GM23338 (cell line): ENCODE measurements around the gene HP.

Experiments
- CREB1 ChIP-seq: fragments of 250-450 bp; sonication (Bioruptor Pico); IDR thresholded peaks from 2 replicates; pipeline ENCODE4 v1.5.0; 2020; ENCODE audit warnings: low read depth, mild to moderate bottlenecking, moderate library complexity
- CTCF ChIP-seq, 2 experiments: fragments of 200-600 bp in 1 of 2; sonication (generic) in 1 of 2; conservative IDR thresholded peaks; 2 replicates each; pipeline versions ENCODE4 v1.5.1 to v1.6.1; 2016 to 2017; ENCODE audit warnings: antibody characterized with exemption in 2 of 2, low read depth in 2 of 2, mild to moderate bottlenecking in 2 of 2, moderate library complexity in 1 of 2
- ETS1 ChIP-seq: IDR thresholded peaks from 2 replicates; pipeline ENCODE4 v1.6.1; 2016; ENCODE audit warnings: antibody characterized with exemption
- EZH2 ChIP-seq: fragments of 200-600 bp; sonication (generic); IDR thresholded peaks from one replicate; pipeline ENCODE4 v1.8.0; 2017; ENCODE audit warnings: antibody characterized with exemption, mild to moderate bottlenecking, low read depth; ENCODE audit not compliant: unreplicated experiment
- EZH2phosphoT487 ChIP-seq: fragments of 200-600 bp; sonication (generic); IDR thresholded peaks from one replicate; pipeline ENCODE4 v1.8.1; 2018; ENCODE audit warnings: antibody characterized with exemption; ENCODE audit not compliant: unreplicated experiment
- JUNB ChIP-seq: IDR thresholded peaks from one replicate; pipeline ENCODE4 v1.6.1; 2016; ENCODE audit warnings: antibody characterized with exemption; ENCODE audit not compliant: unreplicated experiment
- NANOG ChIP-seq: IDR thresholded peaks from 2 replicates; pipeline ENCODE4 v1.6.1; 2016; ENCODE audit warnings: antibody characterized with exemption, borderline replicate concordance
- POLR2AphosphoS5 ChIP-seq: IDR thresholded peaks from 2 replicates; pipeline ENCODE4 v1.6.1; 2016; ENCODE audit warnings: antibody characterized with exemption, low read depth
- REST ChIP-seq: IDR thresholded peaks from one replicate; pipeline ENCODE4 v1.6.1; 2018; ENCODE audit warnings: antibody characterized with exemption; ENCODE audit not compliant: unreplicated experiment
- STAT1 ChIP-seq: IDR thresholded peaks from one replicate; pipeline ENCODE4 v1.6.1; 2016; ENCODE audit warnings: antibody characterized with exemption; ENCODE audit not compliant: unreplicated experiment
- ZNF114 ChIP-seq: fragments of 250-450 bp; sonication (Bioruptor Pico); IDR thresholded peaks from 2 replicates; pipeline ENCODE4 v1.5.0; 2020; ENCODE audit warnings: mild to moderate bottlenecking, moderate library complexity

- peak; percentile 64 to 81 for TF ChIP-seq CTCF (conservative IDR thresholded peaks at IDR 0.05; ENCODE audit: low read depth in 2 of 2)
- TF ChIP-seq EZH2phosphoT487, result no peak
- no peak for TF ChIP-seq EZH2
- TF ChIP-seq REST, result no peak
- TF ChIP-seq POLR2AphosphoS5, result no peak
- no peak for TF ChIP-seq JUNB
- no peak for TF ChIP-seq ZNF114 (CRISPR knock-in tag)
- TF ChIP-seq STAT1, result no peak
- TF ChIP-seq CREB1 (CRISPR knock-in tag), result no peak
- TF ChIP-seq NANOG, result no peak
- TF ChIP-seq ETS1, result no peak
Observed at GRCh38 chr16:72021043-72021442, 33.3 kb upstream of the HP start.
